Measurements from ENCODE around the gene KRT26. TPM values are rescaled to one million over a fixed set of nuclear protein-coding genes. Genes with fewer than 3 reads are reported as not detected.

Gene KRT26
- total and polyA plus RNA-seq, 2 experiments from 2014 or later = not detected

GRCh38 chr17:40801157-40801556 lies 29.2 kb upstream of the KRT26 start:
- Histone ChIP-seq H3K9me3 (ENCODE audit: low read depth) (no peaks in the 10 kb centered on the region), H3K4me1 (ENCODE audit: low read depth) (no peaks in the 10 kb centered on the region), H3K36me3 (no peaks in the 10 kb centered on the region), H3K27me3 (peaks cover 65% of the 10 kb centered on the region), H3K27ac (no peak overlapping the region), H3K4me3 (no peak overlapping the region)
- DNase-seq (ENCODE audit: low read depth in 1 of 2, low spot score in 1 of 2) = no peak
- no peak for TF ChIP-seq CTCF (IDR thresholded peaks at IDR 0.05; ENCODE audit: low read depth, low read length)

GRCh38 chr17:40800381-40800780 lies 28.4 kb upstream of the KRT26 start:
- DNase-seq (ENCODE audit: low read depth in 1 of 2, low spot score in 1 of 2) = no peak
- TF ChIP-seq CTCF (IDR thresholded peaks at IDR 0.05; ENCODE audit: low read depth, low read length) = no peak
- H3K27me3 ChIP-seq = peaks cover 66% of the 10 kb centered on the region

DNA sequence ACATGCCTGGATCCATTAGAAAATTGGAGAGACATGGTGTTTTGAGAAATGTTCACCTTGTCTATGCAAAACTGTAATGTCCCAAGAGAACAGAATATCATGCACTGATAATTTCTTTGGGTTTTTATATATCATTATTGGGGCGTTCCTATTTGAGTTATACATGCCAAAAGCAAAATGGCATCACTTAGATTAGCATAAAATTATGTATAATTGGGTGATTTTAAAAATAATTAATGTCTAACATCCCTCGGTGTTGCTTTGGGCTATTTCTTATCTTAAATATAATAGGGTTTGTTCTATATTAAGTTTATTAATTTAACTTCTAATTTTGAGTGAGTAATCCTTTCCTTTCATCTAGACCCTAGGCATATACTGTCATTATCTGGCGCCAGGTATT lies 27.9 kb upstream of the KRT26 start, which contains the start of gene KRT28:
Gene KRT28, minus strand, starts transcription at position 101 of the 400 bp plus-strand sequence. Its CDS starts 66 bp downstream, at position 35.
- Histone ChIP-seq H3K27me3 (peaks cover 62% of the 10 kb centered on the region), H3K4me1 (ENCODE audit: low read depth) (no peaks in the 10 kb centered on the region)
- TF ChIP-seq CTCF (IDR thresholded peaks at IDR 0.05; ENCODE audit: low read depth, low read length) = no peak

More at GRCh38 chr17:40800381-40800780, 28.4 kb upstream of the KRT26 start:
- Histone ChIP-seq H3K9me3 (ENCODE audit: low read depth) (no peaks in the 10 kb centered on the region), H3K36me3 (no peaks in the 10 kb centered on the region), H3K4me3 (no peak overlapping the region), H3K27ac (no peak overlapping the region), H3K4me1 (ENCODE audit: low read depth) (no peaks in the 10 kb centered on the region)

DNA sequence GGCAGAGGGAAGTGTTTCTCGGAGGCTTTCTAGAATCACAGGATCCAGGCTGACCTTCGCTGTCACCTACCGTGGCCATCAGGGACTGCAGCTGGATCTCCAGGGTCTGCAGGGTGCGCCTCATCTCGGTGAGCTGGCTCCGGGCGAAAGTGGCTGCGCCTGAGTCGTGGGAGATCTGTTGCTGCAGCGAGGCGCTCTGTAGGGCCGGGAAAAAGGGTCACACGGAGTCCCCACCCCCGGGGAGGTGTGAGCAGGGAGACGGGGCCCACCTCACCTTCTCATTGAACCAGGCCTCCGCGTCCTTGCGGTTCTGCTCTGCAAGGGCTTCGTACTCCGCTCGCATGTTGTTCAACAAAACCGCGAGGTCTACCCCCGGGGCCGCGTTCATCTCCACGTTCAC lies 24.8 kb upstream of the KRT26 start:
- H3K4me3 ChIP-seq = no peak overlapping the region
- H3K4me1 ChIP-seq (ENCODE audit: low read depth) = no peaks in the 10 kb centered on the region
- H3K9me3 ChIP-seq (ENCODE audit: low read depth) = no peaks in the 10 kb centered on the region
- H3K27me3 ChIP-seq = peaks cover 53% of the 10 kb centered on the region
- TF ChIP-seq CTCF (IDR thresholded peaks at IDR 0.05; ENCODE audit: low read depth, low read length) = no peak
- H3K36me3 ChIP-seq = no peaks in the 10 kb centered on the region
- H3K27ac ChIP-seq = no peak overlapping the region
- no peak for DNase-seq (ENCODE audit: low read depth in 1 of 2, low spot score in 1 of 2)

More for the DNA sequence above, 27.9 kb upstream of the KRT26 start, which contains the start of gene KRT28:
- H3K27ac ChIP-seq = no peak within 1 kb of the TSS
- H3K4me3 ChIP-seq = no peak within 1 kb of the TSS
- no peak for DNase-seq (ENCODE audit: low read depth in 1 of 2, low spot score in 1 of 2)
- no peaks in the 10 kb centered on the region for H3K9me3 ChIP-seq (ENCODE audit: low read depth)
- H3K36me3 ChIP-seq = no peaks in the 10 kb centered on the region

DNA sequence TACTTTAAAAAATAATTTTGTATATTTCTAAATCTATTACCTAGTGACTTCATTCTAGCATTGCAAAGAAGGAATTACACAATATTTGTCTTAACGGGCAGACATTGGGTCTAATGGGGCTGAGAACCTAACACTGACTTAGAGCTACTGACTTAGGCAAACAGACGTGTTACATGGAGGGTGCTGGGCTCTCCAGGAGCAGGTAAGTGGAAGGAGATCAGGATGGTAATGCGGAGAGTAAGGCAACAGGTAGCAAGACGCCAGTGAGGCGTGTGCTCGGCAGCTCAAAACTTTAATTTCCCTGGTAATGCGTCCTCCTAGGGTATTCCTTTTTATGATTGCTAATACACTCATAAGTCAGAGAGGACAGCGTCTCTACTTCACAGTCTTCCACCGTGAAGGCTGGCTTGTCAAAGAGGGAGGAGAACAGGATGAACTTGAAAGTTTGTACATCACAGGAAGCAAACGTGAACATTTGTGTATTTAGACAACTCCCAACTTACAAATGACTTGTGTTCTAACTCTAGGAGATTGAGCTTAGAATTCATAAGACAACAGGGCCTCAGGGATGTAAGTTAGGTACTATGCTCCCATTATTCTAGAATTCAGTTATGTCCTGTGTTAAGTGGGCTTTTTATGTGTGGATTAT lies 23.1 kb upstream of the KRT26 start:
- Histone ChIP-seq H3K27me3 (peaks cover 36% of the 10 kb centered on the region), H3K4me1 (ENCODE audit: low read depth) (no peaks in the 10 kb centered on the region)

More for the DNA sequence above, 23.1 kb upstream of the KRT26 start:
- H3K36me3 ChIP-seq = no peaks in the 10 kb centered on the region
- no peak for TF ChIP-seq CTCF (IDR thresholded peaks at IDR 0.05; ENCODE audit: low read depth, low read length)
- DNase-seq (ENCODE audit: low read depth in 1 of 2, low spot score in 1 of 2) = no peak
- H3K27ac ChIP-seq = no peak overlapping the region
- H3K4me3 ChIP-seq = no peak overlapping the region
- H3K9me3 ChIP-seq (ENCODE audit: low read depth) = no peaks in the 10 kb centered on the region
